ENCODE measurements around the gene TYK2. TPM values are rescaled to one million over a fixed set of nuclear protein-coding genes. Genes with fewer than 3 reads are reported as not detected.
A peak's percentile ranks its signal among the peaks of the same experiment; 100 is the strongest.

The TYK2 gene
- total and polyA plus RNA-seq, 9 of the 15 experiments (the other 6 are each of a cell fraction or from before 2014, with no cell fraction given), result 15.0 to 182 (median 85.9) TPM

DNA sequence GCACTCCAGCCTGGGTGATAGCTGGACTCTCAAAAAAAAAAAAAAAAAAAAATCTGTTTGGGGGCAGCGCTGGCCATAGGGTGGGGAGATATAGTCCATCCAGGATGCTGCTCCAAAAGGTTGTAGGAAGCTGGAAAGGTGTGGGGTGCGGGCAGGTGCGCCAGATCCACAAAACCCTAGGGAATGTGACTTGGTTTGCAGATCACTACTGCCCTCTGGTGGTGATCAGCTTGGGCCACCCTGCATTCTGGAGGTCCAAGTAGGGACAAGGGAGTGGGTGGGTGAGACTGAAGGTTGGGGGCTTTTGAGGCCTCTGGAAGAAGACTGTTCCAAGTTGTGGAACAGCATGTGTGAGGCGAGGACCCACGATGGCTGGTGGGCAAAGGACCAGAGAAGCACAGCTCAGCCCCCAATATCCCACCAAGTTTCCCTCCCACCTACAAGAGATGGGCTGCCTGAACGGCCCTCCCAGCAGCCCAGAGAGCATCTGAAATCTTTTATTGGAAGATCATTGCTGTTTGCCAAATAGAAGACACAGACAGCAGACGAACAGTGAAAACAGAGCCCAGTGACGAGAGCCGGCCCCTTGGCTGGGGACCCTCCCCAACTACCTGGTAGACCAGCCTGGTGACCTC lies 10.4 kb upstream of the TYK2 start (continued):
- no peak for TF ChIP-seq HMG20A (CRISPR knock-in tag; conservative IDR thresholded peaks at IDR 0.05)
- TF ChIP-seq, protein P1, sequence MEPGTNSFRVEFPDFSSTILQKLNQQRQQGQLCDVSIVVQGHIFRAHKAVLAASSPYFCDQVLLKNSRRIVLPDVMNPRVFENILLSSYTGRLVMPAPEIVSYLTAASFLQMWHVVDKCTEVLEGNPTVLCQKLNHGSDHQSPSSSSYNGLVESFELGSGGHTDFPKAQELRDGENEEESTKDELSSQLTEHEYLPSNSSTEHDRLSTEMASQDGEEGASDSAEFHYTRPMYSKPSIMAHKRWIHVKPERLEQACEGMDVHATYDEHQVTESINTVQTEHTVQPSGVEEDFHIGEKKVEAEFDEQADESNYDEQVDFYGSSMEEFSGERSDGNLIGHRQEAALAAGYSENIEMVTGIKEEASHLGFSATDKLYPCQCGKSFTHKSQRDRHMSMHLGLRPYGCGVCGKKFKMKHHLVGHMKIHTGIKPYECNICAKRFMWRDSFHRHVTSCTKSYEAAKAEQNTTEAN (CRISPR knock-in tag; IDR thresholded peaks at IDR 0.05), result no peak
- no peak for TF ChIP-seq ATF1 (CRISPR knock-in tag; IDR thresholded peaks at IDR 0.05)
- TF ChIP-seq ATF1 (tag; IDR thresholded peaks at IDR 0.05), result no peak
- TF ChIP-seq MCM3 (IDR thresholded peaks at IDR 0.05), result no peak
- TF ChIP-seq SIN3B (IDR thresholded peaks at IDR 0.05; ENCODE audit: low read depth), result no peak
- TF ChIP-seq ZNF232 (CRISPR knock-in tag; IDR thresholded peaks at IDR 0.05), result no peak
- no peak for TF ChIP-seq POU5F1 (IDR thresholded peaks at IDR 0.05; ENCODE audit: borderline replicate concordance, low read depth, low read length, partially characterized antibody)
- TF ChIP-seq, protein P2, sequence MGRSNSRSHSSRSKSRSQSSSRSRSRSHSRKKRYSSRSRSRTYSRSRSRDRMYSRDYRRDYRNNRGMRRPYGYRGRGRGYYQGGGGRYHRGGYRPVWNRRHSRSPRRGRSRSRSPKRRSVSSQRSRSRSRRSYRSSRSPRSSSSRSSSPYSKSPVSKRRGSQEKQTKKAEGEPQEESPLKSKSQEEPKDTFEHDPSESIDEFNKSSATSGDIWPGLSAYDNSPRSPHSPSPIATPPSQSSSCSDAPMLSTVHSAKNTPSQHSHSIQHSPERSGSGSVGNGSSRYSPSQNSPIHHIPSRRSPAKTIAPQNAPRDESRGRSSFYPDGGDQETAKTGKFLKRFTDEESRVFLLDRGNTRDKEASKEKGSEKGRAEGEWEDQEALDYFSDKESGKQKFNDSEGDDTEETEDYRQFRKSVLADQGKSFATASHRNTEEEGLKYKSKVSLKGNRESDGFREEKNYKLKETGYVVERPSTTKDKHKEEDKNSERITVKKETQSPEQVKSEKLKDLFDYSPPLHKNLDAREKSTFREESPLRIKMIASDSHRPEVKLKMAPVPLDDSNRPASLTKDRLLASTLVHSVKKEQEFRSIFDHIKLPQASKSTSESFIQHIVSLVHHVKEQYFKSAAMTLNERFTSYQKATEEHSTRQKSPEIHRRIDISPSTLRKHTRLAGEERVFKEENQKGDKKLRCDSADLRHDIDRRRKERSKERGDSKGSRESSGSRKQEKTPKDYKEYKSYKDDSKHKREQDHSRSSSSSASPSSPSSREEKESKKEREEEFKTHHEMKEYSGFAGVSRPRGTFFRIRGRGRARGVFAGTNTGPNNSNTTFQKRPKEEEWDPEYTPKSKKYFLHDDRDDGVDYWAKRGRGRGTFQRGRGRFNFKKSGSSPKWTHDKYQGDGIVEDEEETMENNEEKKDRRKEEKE (IDR thresholded peaks at IDR 0.05; ENCODE audit: borderline replicate concordance in 1 of 2, control insufficient read depth in 1 of 2, low read depth in 2 of 2, low read length in 1 of 2), result no peak
- 0 out of 2 replicates have a peak, but pooled peaks have one; percentile 13 for TF ChIP-seq CXXC5 (CRISPR knock-in tag; IDR thresholded peaks at IDR 0.05)
- TF ChIP-seq, protein P3, sequence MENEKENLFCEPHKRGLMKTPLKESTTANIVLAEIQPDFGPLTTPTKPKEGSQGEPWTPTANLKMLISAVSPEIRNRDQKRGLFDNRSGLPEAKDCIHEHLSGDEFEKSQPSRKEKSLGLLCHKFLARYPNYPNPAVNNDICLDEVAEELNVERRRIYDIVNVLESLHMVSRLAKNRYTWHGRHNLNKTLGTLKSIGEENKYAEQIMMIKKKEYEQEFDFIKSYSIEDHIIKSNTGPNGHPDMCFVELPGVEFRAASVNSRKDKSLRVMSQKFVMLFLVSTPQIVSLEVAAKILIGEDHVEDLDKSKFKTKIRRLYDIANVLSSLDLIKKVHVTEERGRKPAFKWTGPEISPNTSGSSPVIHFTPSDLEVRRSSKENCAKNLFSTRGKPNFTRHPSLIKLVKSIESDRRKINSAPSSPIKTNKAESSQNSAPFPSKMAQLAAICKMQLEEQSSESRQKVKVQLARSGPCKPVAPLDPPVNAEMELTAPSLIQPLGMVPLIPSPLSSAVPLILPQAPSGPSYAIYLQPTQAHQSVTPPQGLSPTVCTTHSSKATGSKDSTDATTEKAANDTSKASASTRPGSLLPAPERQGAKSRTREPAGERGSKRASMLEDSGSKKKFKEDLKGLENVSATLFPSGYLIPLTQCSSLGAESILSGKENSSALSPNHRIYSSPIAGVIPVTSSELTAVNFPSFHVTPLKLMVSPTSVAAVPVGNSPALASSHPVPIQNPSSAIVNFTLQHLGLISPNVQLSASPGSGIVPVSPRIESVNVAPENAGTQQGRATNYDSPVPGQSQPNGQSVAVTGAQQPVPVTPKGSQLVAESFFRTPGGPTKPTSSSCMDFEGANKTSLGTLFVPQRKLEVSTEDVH (IDR thresholded peaks at IDR 0.05; ENCODE audit: low read depth, partially characterized antibody), result peak; percentile 38
- TF ChIP-seq ETV5 (CRISPR knock-in tag; IDR thresholded peaks at IDR 0.05; ENCODE audit: low read depth), result no peak
- peak; percentile 30; the same call in 1 of the 2 replicates for TF ChIP-seq CC2D1A (IDR thresholded peaks at IDR 0.05)
- TF ChIP-seq SLC30A9 (CRISPR knock-in tag; IDR thresholded peaks at IDR 0.05), result no peak
- TF ChIP-seq DNMT1 (IDR thresholded peaks at IDR 0.05), result no peak
- no peak for TF ChIP-seq KAT8 (IDR thresholded peaks at IDR 0.05; ENCODE audit: low read depth)
- no peak for TF ChIP-seq TAF1 (IDR thresholded peaks at IDR 0.05; ENCODE audit: control insufficient read depth, extremely low read depth, insufficient read depth, low read length, severe bottlenecking)
- TF ChIP-seq EZH2 (IDR thresholded peaks at IDR 0.05; ENCODE audit: borderline replicate concordance, low read depth, low read length), result no peak
- TF ChIP-seq ZNF41 (CRISPR knock-in tag; conservative IDR thresholded peaks at IDR 0.05), result no peak
- TF ChIP-seq, protein P4, sequence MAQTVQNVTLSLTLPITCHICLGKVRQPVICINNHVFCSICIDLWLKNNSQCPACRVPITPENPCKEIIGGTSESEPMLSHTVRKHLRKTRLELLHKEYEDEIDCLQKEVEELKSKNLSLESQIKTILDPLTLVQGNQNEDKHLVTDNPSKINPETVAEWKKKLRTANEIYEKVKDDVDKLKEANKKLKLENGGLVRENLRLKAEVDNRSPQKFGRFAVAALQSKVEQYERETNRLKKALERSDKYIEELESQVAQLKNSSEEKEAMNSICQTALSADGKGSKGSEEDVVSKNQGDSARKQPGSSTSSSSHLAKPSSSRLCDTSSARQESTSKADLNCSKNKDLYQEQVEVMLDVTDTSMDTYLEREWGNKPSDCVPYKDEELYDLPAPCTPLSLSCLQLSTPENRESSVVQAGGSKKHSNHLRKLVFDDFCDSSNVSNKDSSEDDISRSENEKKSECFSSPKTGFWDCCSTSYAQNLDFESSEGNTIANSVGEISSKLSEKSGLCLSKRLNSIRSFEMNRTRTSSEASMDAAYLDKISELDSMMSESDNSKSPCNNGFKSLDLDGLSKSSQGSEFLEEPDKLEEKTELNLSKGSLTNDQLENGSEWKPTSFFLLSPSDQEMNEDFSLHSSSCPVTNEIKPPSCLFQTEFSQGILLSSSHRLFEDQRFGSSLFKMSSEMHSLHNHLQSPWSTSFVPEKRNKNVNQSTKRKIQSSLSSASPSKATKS (CRISPR knock-in tag; IDR thresholded peaks at IDR 0.05), result no peak

Data from K562 (cell line).